Activated naive CD4-positive, alpha-beta T cell treated with anti-CD3 and anti-CD28 coated beads, Interleukin-2, amount 50 U/mL, for 16 hours (primary cell): ENCODE data around the gene PRAMEF15.
"Not testable (repeated sequence)": the region's sequence is repeated elsewhere in the genome, so short reads cannot be mapped to it uniquely, and the experiment has no call there.

Experiments used
- DNase-seq: peaks from one replicate; pipeline ENCODE4 v3.0.0-alpha.2; 2020

Gene PRAMEF15

GRCh38 chr1:13315281-13315680, at the start of gene PRAMEF15:
PRAMEF15 (plus strand) TSS chr1:13315581; CDS start chr1:13318408, 2,827 bp downstream.
- not testable (repeated sequence) for DNase-seq

DNA sequence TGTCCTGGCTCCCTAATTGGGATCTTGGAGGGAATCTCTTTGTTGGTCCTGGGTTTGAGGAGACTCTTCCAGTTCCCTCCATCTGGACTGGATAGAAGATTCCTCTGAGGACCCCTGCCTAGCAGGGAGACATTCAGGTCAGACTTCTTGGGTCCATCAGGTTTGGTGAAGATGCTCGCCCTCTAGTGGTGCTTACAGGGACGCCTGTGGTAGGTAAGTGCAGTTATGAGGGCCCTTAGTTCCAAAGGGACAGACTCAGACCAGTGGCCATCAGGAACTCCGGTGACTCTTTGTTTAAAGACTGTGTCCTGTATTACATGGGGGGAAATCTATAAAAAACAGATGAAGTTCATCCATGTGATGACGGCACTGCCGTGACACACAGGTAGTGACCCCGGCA, 38.4 kb upstream of the PRAMEF15 start:
- DNase-seq = not testable (repeated sequence)

DNA sequence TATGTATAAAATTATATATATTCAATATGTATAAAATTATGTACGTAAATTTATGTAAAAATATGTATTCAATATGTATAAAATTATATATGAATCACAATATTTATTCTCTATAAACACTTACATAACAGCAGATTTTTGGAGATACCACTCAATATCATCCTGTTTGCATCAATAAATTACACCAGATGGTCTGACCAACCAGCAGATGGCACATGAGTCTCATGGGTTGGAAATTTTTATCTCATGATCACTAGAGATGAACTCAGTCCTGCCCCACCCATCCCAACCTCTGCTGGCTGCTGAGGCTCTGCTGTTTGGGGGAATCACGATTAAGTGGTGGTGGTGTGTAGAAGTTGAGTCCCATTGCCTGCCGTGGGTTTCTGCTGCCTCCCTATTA, 35.8 kb upstream of the PRAMEF15 start:
- not testable (repeated sequence) for DNase-seq

DNA sequence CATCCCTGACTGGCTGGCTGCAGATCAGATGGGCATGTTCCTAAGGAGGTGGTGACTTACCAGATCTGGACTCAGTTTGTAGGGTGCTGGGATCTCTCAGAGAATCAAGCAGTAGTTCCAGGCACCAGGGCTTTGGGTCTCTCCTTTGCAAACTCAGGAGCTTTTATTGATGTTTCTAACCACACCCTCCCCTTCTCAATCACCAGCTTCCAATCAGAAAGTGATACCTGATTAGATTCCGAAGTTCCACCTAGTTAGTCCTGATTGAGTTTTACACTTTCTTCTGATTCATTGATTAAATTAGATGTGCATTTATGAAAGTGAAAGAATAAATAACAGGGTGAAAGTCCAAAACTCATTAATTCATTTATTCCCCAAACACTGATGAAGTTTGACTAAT, 30.3 kb upstream of the PRAMEF15 start, which contains the start of gene PRAMEF8:
Gene PRAMEF8, minus strand, starts transcription at position 101 of the 400 bp plus-strand sequence. CDS start 1,046 bp downstream, outside the sequence.
- not testable (repeated sequence) for DNase-seq

- not testable (repeated sequence) for DNase-seq
Observed at GRCh38 chr1:13289030-13289429, 26.4 kb upstream of the PRAMEF15 start.

GRCh38 chr1:13297216-13297931, 18.0 kb upstream of the PRAMEF15 start:
- DNase-seq = not testable (repeated sequence)

GRCh38 chr1:13298699-13299098, 16.7 kb upstream of the PRAMEF15 start:
- DNase-seq = not testable (repeated sequence)

- not testable (repeated sequence) for DNase-seq
Observed at GRCh38 chr1:13302197-13302596, 13.2 kb upstream of the PRAMEF15 start.

GRCh38 chr1:13303239-13303638, 12.1 kb upstream of the PRAMEF15 start, which contains the start of gene PRAMEF33:
PRAMEF33 (plus strand) TSS chr1:13303539; CDS start chr1:13305955, 2,416 bp downstream.
- not testable (repeated sequence) for DNase-seq

DNA sequence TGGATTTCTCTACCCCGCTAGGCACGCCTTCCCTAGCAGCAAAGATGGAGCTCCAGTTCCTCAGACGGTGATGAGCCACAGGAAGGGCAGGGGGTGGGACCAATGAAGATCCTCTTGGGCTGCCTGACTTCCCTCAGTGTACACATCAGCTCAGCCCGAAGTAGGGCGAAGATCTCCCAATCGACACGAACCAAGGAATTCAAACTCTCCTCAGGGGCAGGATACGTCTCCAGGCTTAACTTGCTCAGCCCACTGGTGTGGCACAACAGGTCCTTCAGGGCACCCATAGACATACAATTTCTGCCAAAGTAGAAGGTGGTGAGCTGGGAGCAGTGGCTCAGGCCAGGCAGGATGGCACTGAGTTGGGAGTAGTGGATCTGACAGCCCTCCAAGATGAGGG, 27.1 kb downstream of the PRAMEF15 start:
- DNase-seq = not testable (repeated sequence)

DNA sequence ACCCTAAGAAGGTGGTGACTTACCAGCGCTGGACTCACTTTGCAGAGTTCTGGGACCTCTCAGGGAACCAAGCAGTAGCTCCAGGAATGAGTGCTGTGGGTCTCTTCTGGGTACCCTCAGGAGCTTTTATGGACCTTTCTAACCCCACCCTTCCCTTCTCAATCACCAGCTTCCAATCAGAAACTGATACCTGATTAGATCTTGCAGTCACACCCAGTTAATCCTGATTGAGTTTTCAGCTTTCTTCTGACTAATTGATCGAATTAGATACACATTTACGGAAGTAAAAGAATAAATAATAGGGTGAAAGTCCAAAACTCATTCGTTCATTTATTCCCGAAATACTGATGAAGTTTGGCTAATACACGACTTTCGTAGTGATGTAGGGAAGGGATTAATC, 31.7 kb downstream of the PRAMEF15 start, which contains the start of gene PRAMEF14:
Gene PRAMEF14, minus strand, starts transcription at position 101 of the 400 bp plus-strand sequence. CDS start 1,820 bp downstream, outside the sequence.
- DNase-seq = not testable (repeated sequence)

DNA sequence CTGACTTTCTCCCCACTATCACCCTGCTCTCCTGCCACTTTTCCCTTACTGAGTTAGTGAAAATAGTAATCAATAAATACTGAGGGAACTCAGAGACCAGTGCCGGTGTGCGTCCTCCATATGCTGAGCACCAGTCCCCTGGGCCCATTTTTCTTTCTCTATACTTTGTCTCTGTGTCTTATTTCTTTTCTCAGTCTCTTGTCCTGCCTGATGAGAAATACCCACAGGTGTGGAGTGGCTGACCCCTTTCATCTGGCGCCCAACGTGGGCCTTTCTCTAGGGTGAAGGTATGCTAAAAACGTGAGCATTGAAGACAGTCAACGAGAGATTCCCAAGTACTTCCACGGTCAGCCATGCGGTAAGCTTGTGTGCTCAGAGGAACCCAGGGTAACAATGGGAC, 38.1 kb downstream of the PRAMEF15 start:
- not testable (repeated sequence) for DNase-seq

DNA sequence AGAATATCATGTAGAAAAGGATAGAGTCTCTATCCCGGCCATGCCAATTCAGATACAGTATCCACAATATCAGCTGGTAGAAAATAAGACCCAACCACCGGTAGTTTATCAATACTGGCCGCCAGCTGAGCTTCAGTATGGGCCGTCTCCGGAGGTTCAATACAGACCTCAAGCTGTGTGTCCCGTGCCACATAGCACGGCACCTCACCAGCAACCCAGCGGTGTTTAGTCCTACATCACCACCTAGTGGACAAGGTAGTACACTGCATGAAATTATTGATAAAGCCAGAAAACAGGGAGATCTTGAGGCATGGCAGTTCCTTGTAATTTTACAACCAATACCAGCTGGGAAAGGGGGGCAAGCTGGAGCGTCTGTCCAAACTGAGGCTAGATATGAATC, 39.1 kb downstream of the PRAMEF15 start:
- not testable (repeated sequence) for DNase-seq

DNA sequence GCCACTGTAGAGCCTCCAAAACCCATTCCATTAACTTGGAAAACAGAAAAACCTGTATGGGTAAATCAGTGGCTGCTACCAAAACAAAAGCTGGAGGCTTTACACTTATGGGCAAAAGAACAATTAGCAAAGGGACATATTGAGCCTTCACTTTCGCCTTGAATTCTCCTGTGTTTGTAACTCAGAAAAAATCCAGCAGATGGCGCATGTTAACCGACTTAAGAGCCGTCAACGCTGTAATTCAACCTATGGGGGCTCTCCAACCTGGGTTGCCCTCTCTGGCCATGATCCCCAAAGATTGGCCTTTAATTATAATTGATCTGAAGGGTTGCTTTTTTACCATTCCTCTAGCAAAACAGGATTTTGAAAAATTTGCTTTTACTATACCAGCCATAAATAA, 41.4 kb downstream of the PRAMEF15 start:
- DNase-seq = not testable (repeated sequence)

GRCh38 chr1:13362364-13362763, 47.0 kb downstream of the PRAMEF15 start:
- not testable (repeated sequence) for DNase-seq

GRCh38 chr1:13364928-13365327, 49.5 kb downstream of the PRAMEF15 start:
- DNase-seq = not testable (repeated sequence)

- not testable (repeated sequence) for DNase-seq
Observed at GRCh38 chr1:13366536-13366935, 51.2 kb downstream of the PRAMEF15 start.

GRCh38 chr1:13368544-13368943, 53.2 kb downstream of the PRAMEF15 start:
- DNase-seq = not testable (repeated sequence)
